HG03432 (cell line): ENCODE results near the gene PKNOX2.

ENCODE experiments used
- ATAC-seq: cut with Tn5 transposase; IDR thresholded peaks from one replicate; pipeline ENCODE4 v1.9.1; 2021; ENCODE audit warnings: mild to moderate bottlenecking, moderate library complexity; ENCODE audit not compliant: unreplicated experiment

PKNOX2 gene

GRCh38 chr11:125330462-125331325 lies 166.1 kb downstream of the PKNOX2 start:
- ATAC-seq, result no peak

GRCh38 chr11:125331357-125332035 lies 166.9 kb downstream of the PKNOX2 start:
- ATAC-seq, result no peak

GRCh38 chr11:125332821-125333220 lies 168.3 kb downstream of the PKNOX2 start:
- ATAC-seq, result no peak

GRCh38 chr11:125333354-125334073 lies 169.0 kb downstream of the PKNOX2 start:
- no peak for ATAC-seq

- no peak for ATAC-seq
These were observed 170.6 kb downstream of the PKNOX2 start for GRCh38 chr11:125335106-125335505.

- no peak for ATAC-seq
These were observed 173.6 kb downstream of the PKNOX2 start for GRCh38 chr11:125337836-125338834.

- no peak for ATAC-seq
These were observed 174.6 kb downstream of the PKNOX2 start for GRCh38 chr11:125338886-125339811.

- ATAC-seq, result no peak
These were observed 177.1 kb downstream of the PKNOX2 start for GRCh38 chr11:125341676-125342075.

- ATAC-seq, result no peak
These were observed 177.9 kb downstream of the PKNOX2 start for GRCh38 chr11:125342281-125342930.

- no peak for ATAC-seq
These were observed 178.7 kb downstream of the PKNOX2 start for GRCh38 chr11:125343086-125343717.

- ATAC-seq, result no peak
These were observed 179.2 kb downstream of the PKNOX2 start for GRCh38 chr11:125343718-125344131.

GRCh38 chr11:125344846-125345420 lies 180.4 kb downstream of the PKNOX2 start:
- ATAC-seq, result no peak

- peak; percentile 55 for ATAC-seq
These were observed 181.0 kb downstream of the PKNOX2 start for GRCh38 chr11:125345421-125346178.

- no peak for ATAC-seq
These were observed 181.6 kb downstream of the PKNOX2 start for GRCh38 chr11:125346179-125346530.

GRCh38 chr11:125346565-125347260 lies 182.2 kb downstream of the PKNOX2 start:
- ATAC-seq, result no peak

GRCh38 chr11:125347261-125347585 lies 182.7 kb downstream of the PKNOX2 start:
- no peak for ATAC-seq

GRCh38 chr11:125348141-125348651 lies 183.6 kb downstream of the PKNOX2 start:
- ATAC-seq, result no peak
